OCI-LY1 (cell line): ENCODE results near the gene IFT43.

Source experiments
- H2AFZ ChIP-seq: fragments of 200-600 bp; sonication (generic), shearing (Covaris generic); 2 replicates; pipeline ENCODE4 v1.6.0; 2014; ENCODE audit warnings: antibody characterized with exemption, mild to moderate bottlenecking, low read length
- H3F3A ChIP-seq: fragments of 200-600 bp; sonication (generic), shearing (Covaris generic); 2 replicates; pipeline ENCODE4 v1.6.0; 2014; ENCODE audit warnings: mild to moderate bottlenecking, antibody characterized with exemption, low read length, moderate library complexity; ENCODE audit not compliant: insufficient read depth
- H3K27ac ChIP-seq: fragments of 200-600 bp; sonication (generic); 2 replicates; pipeline ENCODE4 v1.5.1; 2014; ENCODE audit warnings: low read length, mixed run types, mild to moderate bottlenecking, low read depth; ENCODE audit not compliant: poor library complexity, severe bottlenecking
- H3K27me3 ChIP-seq: fragments of 200-600 bp; sonication (generic); 2 replicates; pipeline ENCODE4 v1.6.0; 2014; ENCODE audit warnings: antibody characterized with exemption, mild to moderate bottlenecking, low read length, moderate library complexity; ENCODE audit not compliant: insufficient read depth
- H3K36me3 ChIP-seq: fragments of 200-600 bp; sonication (generic); 2 replicates; pipeline ENCODE4 v1.6.1; 2014; ENCODE audit warnings: mild to moderate bottlenecking, antibody characterized with exemption, low read length, moderate library complexity, mixed read lengths; ENCODE audit not compliant: insufficient read depth
- H3K4me1 ChIP-seq: fragments of 200-600 bp; sonication (generic); 2 replicates; pipeline ENCODE4 v1.5.1; 2014; ENCODE audit warnings: mild to moderate bottlenecking, low read length, moderate library complexity; ENCODE audit not compliant: insufficient read depth, severe bottlenecking
- H3K4me2 ChIP-seq: fragments of 200-600 bp; sonication (generic), shearing (Covaris generic); 2 replicates; pipeline ENCODE4 v1.6.1; 2014; ENCODE audit warnings: low read length
- H3K4me3 ChIP-seq: fragments of 200-600 bp; sonication (generic); 2 replicates; pipeline ENCODE4 v1.5.1; 2014; ENCODE audit warnings: low read length, low read depth, mild to moderate bottlenecking, mixed read lengths; ENCODE audit not compliant: poor library complexity, severe bottlenecking
- H3K79me2 ChIP-seq: fragments of 200-600 bp; shearing (Covaris generic); 2 replicates; pipeline ENCODE4 v1.6.1; 2016; ENCODE audit warnings: mixed run types, low read length, mixed read lengths; ENCODE audit not compliant: insufficient read depth
- H3K9ac ChIP-seq: fragments of 200-600 bp; sonication (generic), shearing (Covaris generic); 2 replicates; pipeline ENCODE4 v1.6.1; 2014; ENCODE audit warnings: mild to moderate bottlenecking, low read length, mixed read lengths
- H3K9me2 ChIP-seq: fragments of 200-600 bp; sonication (generic), shearing (Covaris generic); 2 replicates; pipeline ENCODE4 v1.6.1; 2014; ENCODE audit warnings: low read depth, mild to moderate bottlenecking, low read length, mixed read lengths
- H3K9me3 ChIP-seq: fragments of 200-600 bp; shearing (Covaris generic); 2 replicates; pipeline ENCODE4 v1.6.1; 2014; ENCODE audit warnings: low read length, mixed read lengths
- H4K20me1 ChIP-seq: fragments of 200-600 bp; sonication (generic), shearing (Covaris generic); 2 replicates; pipeline ENCODE4 v1.6.0; 2016; ENCODE audit warnings: mild to moderate bottlenecking, low read length; ENCODE audit not compliant: insufficient read depth
- EZH2 ChIP-seq: fragments of 200-600 bp; sonication (generic), shearing (Covaris generic); IDR thresholded peaks from 2 replicates; pipeline ENCODE4 v1.8.0; 2017; ENCODE audit warnings: borderline replicate concordance, mixed run types, mild to moderate bottlenecking, antibody characterized with exemption, low read length, moderate library complexity, mixed read lengths
- TF ChIP-seq, protein P1 (sequence below): fragments of 200-600 bp; sonication (generic), shearing (Covaris generic); IDR thresholded peaks from 2 replicates; pipeline ENCODE4 v1.5.1; 2017; ENCODE audit warnings: mild to moderate bottlenecking, antibody characterized with exemption, low read length, moderate library complexity, mixed read lengths

IFT43 gene

DNA sequence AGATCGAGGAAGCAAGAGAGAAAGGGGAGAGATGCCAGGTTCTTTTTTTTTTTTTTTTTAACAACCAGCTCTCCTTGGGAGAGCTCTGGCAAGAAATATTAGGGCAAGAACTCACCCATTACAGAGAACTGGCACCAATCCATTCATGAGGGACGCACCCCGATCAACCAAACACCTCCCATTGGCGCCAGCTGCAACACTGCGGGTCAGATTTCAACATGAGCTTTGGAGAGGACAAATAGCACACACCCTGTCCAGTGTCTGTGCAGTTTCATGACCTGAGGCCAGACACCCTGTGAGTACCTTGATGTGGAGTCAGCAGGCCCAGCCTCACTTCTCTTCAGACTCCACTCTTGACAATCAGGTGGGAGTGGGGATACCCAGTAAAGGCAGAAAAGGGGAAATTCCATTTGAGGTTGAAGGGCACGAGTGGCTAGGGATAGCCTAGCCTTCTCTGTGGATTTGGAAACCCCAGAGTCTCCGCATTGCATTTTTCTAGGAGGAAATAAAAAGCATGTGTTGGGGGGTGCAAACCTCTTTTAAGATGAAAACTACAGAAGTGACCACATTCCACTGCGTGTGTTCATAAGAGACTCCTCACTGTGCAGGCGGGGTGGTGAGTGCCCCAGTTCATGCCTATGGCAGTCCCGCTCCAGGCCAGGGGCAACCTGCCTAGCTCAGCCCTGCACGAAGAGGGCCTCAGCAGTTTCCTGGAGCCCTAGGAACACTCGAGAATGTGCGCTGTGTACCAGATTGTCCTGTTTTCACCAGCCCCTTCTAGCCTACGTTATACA lies 123.7 kb downstream of the IFT43 start:
- no peak overlapping the region for H3K27ac ChIP-seq
- H3F3A ChIP-seq = no peaks in the 10 kb centered on the region
- H2AFZ ChIP-seq = no peak overlapping the region
- no peak overlapping the region for H3K9ac ChIP-seq
- H3K9me2 ChIP-seq = no peaks in the 10 kb centered on the region
- no peaks in the 10 kb centered on the region for H3K36me3 ChIP-seq
- no peak overlapping the region for H3K4me3 ChIP-seq
- no peak overlapping the region for H3K4me2 ChIP-seq
- no peaks in the 10 kb centered on the region for H3K4me1 ChIP-seq
- no peaks in the 10 kb centered on the region for H3K79me2 ChIP-seq
- TF ChIP-seq, protein P1, sequence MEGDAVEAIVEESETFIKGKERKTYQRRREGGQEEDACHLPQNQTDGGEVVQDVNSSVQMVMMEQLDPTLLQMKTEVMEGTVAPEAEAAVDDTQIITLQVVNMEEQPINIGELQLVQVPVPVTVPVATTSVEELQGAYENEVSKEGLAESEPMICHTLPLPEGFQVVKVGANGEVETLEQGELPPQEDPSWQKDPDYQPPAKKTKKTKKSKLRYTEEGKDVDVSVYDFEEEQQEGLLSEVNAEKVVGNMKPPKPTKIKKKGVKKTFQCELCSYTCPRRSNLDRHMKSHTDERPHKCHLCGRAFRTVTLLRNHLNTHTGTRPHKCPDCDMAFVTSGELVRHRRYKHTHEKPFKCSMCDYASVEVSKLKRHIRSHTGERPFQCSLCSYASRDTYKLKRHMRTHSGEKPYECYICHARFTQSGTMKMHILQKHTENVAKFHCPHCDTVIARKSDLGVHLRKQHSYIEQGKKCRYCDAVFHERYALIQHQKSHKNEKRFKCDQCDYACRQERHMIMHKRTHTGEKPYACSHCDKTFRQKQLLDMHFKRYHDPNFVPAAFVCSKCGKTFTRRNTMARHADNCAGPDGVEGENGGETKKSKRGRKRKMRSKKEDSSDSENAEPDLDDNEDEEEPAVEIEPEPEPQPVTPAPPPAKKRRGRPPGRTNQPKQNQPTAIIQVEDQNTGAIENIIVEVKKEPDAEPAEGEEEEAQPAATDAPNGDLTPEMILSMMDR = no peak
- no peak for TF ChIP-seq EZH2
- H3K27me3 ChIP-seq = peaks cover 6% of the 10 kb centered on the region; the same call in 1 of the 2 replicates
- H4K20me1 ChIP-seq = no peaks in the 10 kb centered on the region
- no peaks in the 10 kb centered on the region for H3K9me3 ChIP-seq

- no peak for TF ChIP-seq EZH2
- TF ChIP-seq, protein P1 = no peak
- H3K27ac ChIP-seq = no peak overlapping the region
- no peaks in the 10 kb centered on the region for H4K20me1 ChIP-seq
- no peak overlapping the region for H2AFZ ChIP-seq
- H3K27me3 ChIP-seq = peaks cover 2% of the 10 kb centered on the region; the same call in 1 of the 2 replicates
- no peak overlapping the region for H3K4me2 ChIP-seq
- H3K4me1 ChIP-seq = no peaks in the 10 kb centered on the region
- H3K9me3 ChIP-seq = no peaks in the 10 kb centered on the region
- no peak overlapping the region for H3K4me3 ChIP-seq
- no peaks in the 10 kb centered on the region for H3K9me2 ChIP-seq
- no peaks in the 10 kb centered on the region for H3K36me3 ChIP-seq
- H3K9ac ChIP-seq = no peak overlapping the region
- H3K79me2 ChIP-seq = no peaks in the 10 kb centered on the region
- no peaks in the 10 kb centered on the region for H3F3A ChIP-seq
Observed at GRCh38 chr14:76112889-76113624, 127.5 kb downstream of the IFT43 start.

DNA sequence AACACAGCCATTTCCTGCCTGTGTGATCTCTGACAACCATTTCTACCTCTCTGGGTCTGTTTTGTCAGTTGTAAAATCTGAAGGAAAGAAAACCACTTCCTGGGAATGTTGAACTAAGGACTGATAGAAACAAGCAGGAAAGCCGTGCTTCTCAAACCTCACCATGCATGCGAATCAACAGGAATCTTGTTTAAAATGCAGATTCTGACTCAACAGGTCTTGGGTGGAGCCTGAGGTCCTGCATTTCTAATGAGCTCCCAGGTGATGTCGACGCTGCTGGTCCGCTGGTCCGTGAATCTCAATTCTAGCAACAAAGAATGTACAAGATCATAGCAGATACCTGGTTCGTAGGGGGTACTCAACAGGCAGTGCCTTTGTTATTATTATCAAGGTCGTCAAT lies 128.1 kb downstream of the IFT43 start:
- Histone ChIP-seq H3K27ac (no peak overlapping the region), H2AFZ (no peak overlapping the region), H3K79me2 (no peaks in the 10 kb centered on the region), H3K4me2 (no peak overlapping the region), H4K20me1 (no peaks in the 10 kb centered on the region), H3K9me2 (no peaks in the 10 kb centered on the region), H3K36me3 (no peaks in the 10 kb centered on the region), H3K4me1 (no peaks in the 10 kb centered on the region), H3K9me3 (no peaks in the 10 kb centered on the region), H3K27me3 (no peaks in the 10 kb centered on the region; the same call in 1 of the 2 replicates), H3F3A (no peaks in the 10 kb centered on the region), H3K9ac (no peak overlapping the region), H3K4me3 (no peak overlapping the region)
- TF ChIP-seq, protein P1 = no peak
- TF ChIP-seq EZH2 = no peak
